HUES48 (cell line): ENCODE data around the gene CELF4.

ENCODE experiments used
- H3K27ac ChIP-seq: one replicate; pipeline ENCODE4 v1.7.0; 2013; ENCODE audit warnings: low read depth, low read length, inconsistent platforms
- H3K27me3 ChIP-seq: 2 replicates; pipeline ENCODE4 v1.6.1; 2013; ENCODE audit warnings: mild to moderate bottlenecking, low read length; ENCODE audit not compliant: control insufficient read depth, insufficient read depth
- H3K36me3 ChIP-seq: 2 replicates; pipeline ENCODE4 v1.6.1; 2013; ENCODE audit warnings: low read length; ENCODE audit not compliant: control insufficient read depth, insufficient read depth
- H3K4me1 ChIP-seq: 2 replicates; pipeline ENCODE4 v1.6.1; 2013; ENCODE audit warnings: mild to moderate bottlenecking, low read length; ENCODE audit not compliant: control insufficient read depth, insufficient read depth
- H3K4me3 ChIP-seq: 2 replicates; pipeline ENCODE4 v1.5.1; 2013; ENCODE audit warnings: mild to moderate bottlenecking, low read depth, low read length
- H3K9ac ChIP-seq: 2 replicates; pipeline ENCODE4 v1.6.1; 2013; ENCODE audit warnings: mild to moderate bottlenecking, low read depth, low read length, moderate library complexity
- H3K9me3 ChIP-seq: 2 replicates; pipeline ENCODE4 v1.6.1; 2013; ENCODE audit warnings: low read length; ENCODE audit not compliant: control insufficient read depth, insufficient read depth

CELF4 gene

GRCh38 chr18:37537868-37538525, 27.6 kb downstream of the CELF4 start:
- Histone ChIP-seq H3K27ac (no peak overlapping the region), H3K9ac (no peak overlapping the region)

GRCh38 chr18:37536656-37537055, 28.9 kb downstream of the CELF4 start:
- Histone ChIP-seq H3K36me3 (no peaks in the 10 kb centered on the region), H3K4me3 (no peak overlapping the region), H3K27me3 (peaks cover 25% of the 10 kb centered on the region), H3K9ac (no peak overlapping the region), H3K27ac (no peak overlapping the region), H3K4me1 (peaks cover 19% of the 10 kb centered on the region), H3K9me3 (no peaks in the 10 kb centered on the region)

More at GRCh38 chr18:37537868-37538525, 27.6 kb downstream of the CELF4 start:
- Histone ChIP-seq H3K4me3 (peak overlapping the region; percentile 42), H3K36me3 (no peaks in the 10 kb centered on the region), H3K27me3 (peaks cover 25% of the 10 kb centered on the region), H3K9me3 (no peaks in the 10 kb centered on the region), H3K4me1 (peaks cover 19% of the 10 kb centered on the region)

- peaks cover 19% of the 10 kb centered on the region for H3K4me1 ChIP-seq
- peaks cover 25% of the 10 kb centered on the region for H3K27me3 ChIP-seq
- no peaks in the 10 kb centered on the region for H3K36me3 ChIP-seq
- no peak overlapping the region for H3K27ac ChIP-seq
- H3K4me3 ChIP-seq: no peak overlapping the region
- no peak overlapping the region for H3K9ac ChIP-seq
- no peaks in the 10 kb centered on the region for H3K9me3 ChIP-seq
Measured at GRCh38 chr18:37535968-37536367, 29.6 kb downstream of the CELF4 start.

- Histone ChIP-seq H3K9me3 (no peaks in the 10 kb centered on the region), H3K27ac (no peak overlapping the region), H3K36me3 (no peaks in the 10 kb centered on the region), H3K9ac (no peak overlapping the region), H3K4me3 (no peak overlapping the region), H3K4me1 (peaks cover 15% of the 10 kb centered on the region), H3K27me3 (peaks cover 22% of the 10 kb centered on the region)
Measured at GRCh38 chr18:37534627-37535026, 31.0 kb downstream of the CELF4 start.

GRCh38 chr18:37533647-37534584, 31.7 kb downstream of the CELF4 start:
- Histone ChIP-seq H3K4me1 (peaks cover 10% of the 10 kb centered on the region), H3K9ac (no peak overlapping the region)

GRCh38 chr18:37532917-37533316, 32.7 kb downstream of the CELF4 start:
- Histone ChIP-seq H3K4me1 (no peaks in the 10 kb centered on the region; the same call in 1 of the 2 replicates), H3K9me3 (no peaks in the 10 kb centered on the region), H3K27ac (no peak overlapping the region)

More at GRCh38 chr18:37533647-37534584, 31.7 kb downstream of the CELF4 start:
- Histone ChIP-seq H3K4me3 (no peak overlapping the region), H3K9me3 (no peaks in the 10 kb centered on the region), H3K36me3 (no peaks in the 10 kb centered on the region), H3K27me3 (peaks cover 15% of the 10 kb centered on the region), H3K27ac (no peak overlapping the region)

GRCh38 chr18:37529863-37530262, 35.7 kb downstream of the CELF4 start:
- Histone ChIP-seq H3K27me3 (peaks cover 24% of the 10 kb centered on the region), H3K4me3 (no peak overlapping the region), H3K4me1 (peaks cover 15% of the 10 kb centered on the region), H3K9ac (no peak overlapping the region), H3K36me3 (no peaks in the 10 kb centered on the region), H3K27ac (no peak overlapping the region), H3K9me3 (no peaks in the 10 kb centered on the region)

More at GRCh38 chr18:37532917-37533316, 32.7 kb downstream of the CELF4 start:
- Histone ChIP-seq H3K27me3 (peaks cover 11% of the 10 kb centered on the region), H3K9ac (no peak overlapping the region), H3K36me3 (no peaks in the 10 kb centered on the region), H3K4me3 (no peak overlapping the region)

- H3K4me1 ChIP-seq: peaks cover 15% of the 10 kb centered on the region
- H3K27ac ChIP-seq: no peak overlapping the region
- no peaks in the 10 kb centered on the region for H3K9me3 ChIP-seq
- H3K4me3 ChIP-seq: no peak overlapping the region
- H3K36me3 ChIP-seq: no peaks in the 10 kb centered on the region
- peaks cover 30% of the 10 kb centered on the region for H3K27me3 ChIP-seq
- no peak overlapping the region for H3K9ac ChIP-seq
Measured at GRCh38 chr18:37529296-37529695, 36.3 kb downstream of the CELF4 start.

- Histone ChIP-seq H3K36me3 (no peaks in the 10 kb centered on the region), H3K9ac (no peak overlapping the region), H3K27ac (no peak overlapping the region), H3K4me1 (peaks cover 19% of the 10 kb centered on the region), H3K4me3 (no peak overlapping the region), H3K9me3 (no peaks in the 10 kb centered on the region), H3K27me3 (peaks cover 48% of the 10 kb centered on the region)
Measured at GRCh38 chr18:37527395-37527794, 38.2 kb downstream of the CELF4 start.

- Histone ChIP-seq H3K9me3 (no peaks in the 10 kb centered on the region), H3K9ac (no peak overlapping the region), H3K4me1 (peaks cover 19% of the 10 kb centered on the region), H3K36me3 (no peaks in the 10 kb centered on the region), H3K27me3 (peaks cover 58% of the 10 kb centered on the region), H3K4me3 (peak overlapping the region; percentile 49; the same call in 1 of the 2 replicates), H3K27ac (no peak overlapping the region)
Measured at GRCh38 chr18:37525262-37525585, 40.4 kb downstream of the CELF4 start.
